ENCODE data around the gene KCNN1.

Gene KCNN1

DNA sequence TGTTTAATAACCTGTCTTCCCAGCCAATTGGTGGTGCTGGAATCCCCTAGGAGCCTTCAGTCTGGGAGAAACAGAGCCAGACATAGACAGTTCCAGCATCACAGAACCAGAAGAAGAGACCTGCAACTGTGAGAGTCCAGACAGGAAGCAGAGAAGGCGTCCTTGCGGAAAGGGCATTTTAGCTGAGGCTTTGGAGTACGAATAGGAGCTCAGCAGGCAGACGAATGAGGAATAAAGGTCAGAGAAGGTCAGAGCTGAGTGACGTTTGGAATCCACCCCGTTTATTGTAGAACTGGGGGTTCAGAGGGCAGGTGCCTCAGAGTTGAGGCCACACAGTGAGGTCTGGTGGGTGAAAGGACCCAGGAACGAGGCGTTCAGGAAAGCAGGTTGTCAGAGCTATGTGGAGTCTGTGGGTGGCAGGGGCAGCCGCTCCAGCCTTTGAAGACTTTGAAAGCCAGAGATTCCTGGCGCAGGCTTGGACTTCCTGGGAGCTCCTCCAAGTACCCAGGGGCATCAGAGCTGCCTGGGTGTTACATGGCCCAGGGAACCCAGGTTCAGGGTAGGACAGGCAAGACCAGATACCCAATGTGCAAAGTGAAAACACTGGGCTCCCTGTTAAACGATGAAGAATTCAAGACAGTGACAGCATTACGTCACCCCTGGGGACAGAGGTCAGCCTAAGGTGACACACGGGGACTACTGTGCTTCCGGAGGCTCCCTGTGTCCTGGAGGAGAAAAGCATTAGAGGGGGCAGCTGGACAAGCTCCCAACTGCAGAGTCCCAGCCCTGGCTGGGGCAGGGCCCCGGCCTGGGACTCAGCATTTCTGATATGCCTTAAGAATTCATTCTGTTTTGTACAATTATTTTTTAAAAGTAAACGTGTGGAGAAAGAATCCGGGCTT, 46.6 kb downstream of the KCNN1 start:
- peak overlapping the region; percentile 17 for H3K27ac ChIP-seq
- POLR2A ChIA-PET (ENCODE audit: low non-redundant PET), result no interaction called here
- DNase-seq (ENCODE audit: low spot score), result no peak
- TF ChIP-seq, protein P1, sequence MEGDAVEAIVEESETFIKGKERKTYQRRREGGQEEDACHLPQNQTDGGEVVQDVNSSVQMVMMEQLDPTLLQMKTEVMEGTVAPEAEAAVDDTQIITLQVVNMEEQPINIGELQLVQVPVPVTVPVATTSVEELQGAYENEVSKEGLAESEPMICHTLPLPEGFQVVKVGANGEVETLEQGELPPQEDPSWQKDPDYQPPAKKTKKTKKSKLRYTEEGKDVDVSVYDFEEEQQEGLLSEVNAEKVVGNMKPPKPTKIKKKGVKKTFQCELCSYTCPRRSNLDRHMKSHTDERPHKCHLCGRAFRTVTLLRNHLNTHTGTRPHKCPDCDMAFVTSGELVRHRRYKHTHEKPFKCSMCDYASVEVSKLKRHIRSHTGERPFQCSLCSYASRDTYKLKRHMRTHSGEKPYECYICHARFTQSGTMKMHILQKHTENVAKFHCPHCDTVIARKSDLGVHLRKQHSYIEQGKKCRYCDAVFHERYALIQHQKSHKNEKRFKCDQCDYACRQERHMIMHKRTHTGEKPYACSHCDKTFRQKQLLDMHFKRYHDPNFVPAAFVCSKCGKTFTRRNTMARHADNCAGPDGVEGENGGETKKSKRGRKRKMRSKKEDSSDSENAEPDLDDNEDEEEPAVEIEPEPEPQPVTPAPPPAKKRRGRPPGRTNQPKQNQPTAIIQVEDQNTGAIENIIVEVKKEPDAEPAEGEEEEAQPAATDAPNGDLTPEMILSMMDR (conservative IDR thresholded peaks at IDR 0.05; ENCODE audit: low read depth), result no peak
- CTCF ChIA-PET, result no interaction called here

- no peak for DNase-seq (ENCODE audit: low spot score)
- peak overlapping the region; percentile 17 for H3K27ac ChIP-seq
- ChIA-PET CTCF (no interaction called here), POLR2A (ENCODE audit: low non-redundant PET) (no interaction called here)
- TF ChIP-seq, protein P1 (conservative IDR thresholded peaks at IDR 0.05; ENCODE audit: low read depth), result no peak
Measured at GRCh38 chr19:18014197-18014596, 47.3 kb downstream of the KCNN1 start.

DNA sequence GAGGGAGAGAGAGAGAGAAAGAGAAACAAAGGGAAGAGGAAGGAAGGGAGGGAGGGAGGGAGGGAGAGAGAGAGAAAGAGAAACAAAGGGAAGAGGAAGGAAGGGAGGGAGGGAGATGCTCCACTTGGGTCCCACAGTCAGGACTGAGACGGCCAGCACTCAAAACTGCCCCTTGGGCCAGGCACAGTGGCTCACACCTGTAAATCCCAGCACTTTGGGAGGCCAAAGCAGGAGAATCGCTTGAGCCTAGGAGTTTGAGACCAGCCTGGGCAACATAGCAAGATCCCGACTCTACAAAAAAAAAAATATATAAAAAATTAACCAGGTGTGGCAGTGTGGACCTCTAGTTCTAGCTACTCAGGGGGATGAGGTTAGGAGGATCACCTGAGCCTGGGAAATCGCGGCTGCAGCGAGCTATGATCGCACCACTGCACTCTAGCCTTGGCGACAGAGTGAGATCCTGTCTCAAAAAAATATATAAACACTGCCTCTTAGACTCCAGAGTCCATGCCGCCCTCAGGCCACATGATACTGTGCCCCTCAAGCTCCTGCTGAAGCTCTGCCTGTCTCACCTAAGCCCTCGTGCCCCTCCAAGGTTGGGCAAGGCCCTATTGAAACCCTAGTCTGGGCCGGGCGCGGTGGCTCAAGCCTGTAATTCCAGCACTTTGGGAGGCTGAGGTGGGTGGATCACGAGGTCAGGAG, 49.5 kb downstream of the KCNN1 start:
- TF ChIP-seq, protein P1 (conservative IDR thresholded peaks at IDR 0.05; ENCODE audit: low read depth), result no peak
- DNase-seq (ENCODE audit: low spot score), result no peak
- H3K27ac ChIP-seq, result peak overlapping the region; percentile 43
- ChIA-PET POLR2A (ENCODE audit: low non-redundant PET) (no interaction called here), CTCF (interaction anchor here (1.0 kb wide), 1 partner anchor 41 kb away, joined by 3 read pairs; no protein-coding TSS in a partner anchor)

GRCh38 chr19:18017275-18018083, 50.6 kb downstream of the KCNN1 start:
- TF ChIP-seq, protein P1 (conservative IDR thresholded peaks at IDR 0.05; ENCODE audit: low read depth), result no peak
- POLR2A ChIA-PET (ENCODE audit: low non-redundant PET), result no interaction called here
- CTCF ChIA-PET, result no interaction called here

GRCh38 chr19:18020212-18021085, 53.5 kb downstream of the KCNN1 start:
- H3K27ac ChIP-seq, result peak overlapping the region; percentile 77
- POLR2A ChIA-PET (ENCODE audit: low non-redundant PET), result interaction anchor here (0.6 kb wide), 1 partner anchor 29 kb away, joined by 3 read pairs; no protein-coding TSS in a partner anchor
- CTCF ChIA-PET, result no interaction called here
- DNase-seq (ENCODE audit: low spot score), result no peak
- TF ChIP-seq, protein P1 (conservative IDR thresholded peaks at IDR 0.05; ENCODE audit: low read depth), result no peak

More at GRCh38 chr19:18017275-18018083, 50.6 kb downstream of the KCNN1 start:
- H3K27ac ChIP-seq, result peak overlapping the region; percentile 43
- DNase-seq (ENCODE audit: low spot score), result no peak
